Hepatocyte (in vitro differentiated cells): ENCODE data around the gene GCDH.

Experiments used
- EZH2 ChIP-seq: fragments of 200-600 bp; sonication (generic); IDR thresholded peaks from 2 replicates; pipeline ENCODE4 v1.6.1; 2016; ENCODE audit warnings: antibody characterized with exemption, mild to moderate bottlenecking, borderline replicate concordance
- EZH2phosphoT487 ChIP-seq: fragments of 200-600 bp; sonication (generic); IDR thresholded peaks from one replicate; pipeline ENCODE4 v1.6.1; 2018; ENCODE audit warnings: antibody characterized with exemption, mild to moderate bottlenecking, low read depth, moderate library complexity; ENCODE audit not compliant: unreplicated experiment, severe bottlenecking
- TF ChIP-seq, protein P1 (sequence below): fragments of 200-600 bp; sonication (generic); IDR thresholded peaks from 2 replicates; pipeline ENCODE4 v1.5.1; 2016; ENCODE audit warnings: antibody characterized with exemption, mild to moderate bottlenecking; ENCODE audit not compliant: poor library complexity

- TF ChIP-seq, protein P1, sequence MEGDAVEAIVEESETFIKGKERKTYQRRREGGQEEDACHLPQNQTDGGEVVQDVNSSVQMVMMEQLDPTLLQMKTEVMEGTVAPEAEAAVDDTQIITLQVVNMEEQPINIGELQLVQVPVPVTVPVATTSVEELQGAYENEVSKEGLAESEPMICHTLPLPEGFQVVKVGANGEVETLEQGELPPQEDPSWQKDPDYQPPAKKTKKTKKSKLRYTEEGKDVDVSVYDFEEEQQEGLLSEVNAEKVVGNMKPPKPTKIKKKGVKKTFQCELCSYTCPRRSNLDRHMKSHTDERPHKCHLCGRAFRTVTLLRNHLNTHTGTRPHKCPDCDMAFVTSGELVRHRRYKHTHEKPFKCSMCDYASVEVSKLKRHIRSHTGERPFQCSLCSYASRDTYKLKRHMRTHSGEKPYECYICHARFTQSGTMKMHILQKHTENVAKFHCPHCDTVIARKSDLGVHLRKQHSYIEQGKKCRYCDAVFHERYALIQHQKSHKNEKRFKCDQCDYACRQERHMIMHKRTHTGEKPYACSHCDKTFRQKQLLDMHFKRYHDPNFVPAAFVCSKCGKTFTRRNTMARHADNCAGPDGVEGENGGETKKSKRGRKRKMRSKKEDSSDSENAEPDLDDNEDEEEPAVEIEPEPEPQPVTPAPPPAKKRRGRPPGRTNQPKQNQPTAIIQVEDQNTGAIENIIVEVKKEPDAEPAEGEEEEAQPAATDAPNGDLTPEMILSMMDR = no peak
- TF ChIP-seq EZH2 = no peak
- TF ChIP-seq EZH2phosphoT487 = no peak
These were observed at the start of gene GCDH for GRCh38 chr19:12890787-12891552.
